ENCODE results near the gene APBB2. TPM values are rescaled to one million over a fixed set of nuclear protein-coding genes. Genes with fewer than 3 reads are reported as not detected.

APBB2 gene
- total and polyA plus RNA-seq, 2 donors (not counting 1 experiment from before 2014, with no cell fraction given): 4.4 to 15.8 TPM

- Mint-ChIP-seq H3K9me3 (ENCODE audit: insufficient read depth) (no peaks in the 10 kb centered on the region), H3K4me3 (peak overlapping the region; percentile 88), H3K27me3 (peaks cover 21% of the 10 kb centered on the region), H3K27ac (peak overlapping the region; percentile 54), H3K4me1 (peaks cover 38% of the 10 kb centered on the region)
- Histone ChIP-seq H3K36me3 (replicated peaks in 1 of 2; ENCODE audit: control extremely low read depth in 1 of 2, control insufficient read depth in 1 of 2, extremely low read depth in 1 of 2, insufficient read depth in 2 of 2, low read length in 1 of 2) (no peaks in the 10 kb centered on the region), H3K27me3 (replicated peaks in 1 of 4; ENCODE audit: control extremely low read depth in 1 of 4, control insufficient read depth in 3 of 4, insufficient read depth in 4 of 4, low read length in 3 of 4) (peaks cover 0 to 19% (median 0%) of the 10 kb centered on the region in 4 experiments), H3K4me1 (ENCODE audit: control insufficient read depth in 2 of 2, insufficient read depth in 2 of 2, low read length in 2 of 2) (peaks cover 19 to 32% of the 10 kb centered on the region in 2 donors), H4K20me1 (ENCODE audit: control insufficient read depth, insufficient read depth, low read length, poor library complexity, severe bottlenecking) (no peaks in the 10 kb centered on the region), H3K79me2 (ENCODE audit: control insufficient read depth, insufficient read depth, low read length) (no peaks in the 10 kb centered on the region), H3K27ac (ENCODE audit: low read length in 2 of 2) (peak overlapping the region; percentile 40 to 54), H3K4me2 (replicated peaks; ENCODE audit: low read depth, low read length, poor library complexity, severe bottlenecking) (peak overlapping the region; percentile 97), H3K4me3 (ENCODE audit: control extremely low read depth in 1 of 5, extremely low read depth in 1 of 5, insufficient read depth in 1 of 5, low read depth in 2 of 5, low read length in 4 of 5) (peak overlapping the region; percentile 50 to 76 (median 69)), H2AFZ (ENCODE audit: insufficient read depth, low read depth, low read length, poor library complexity, severe bottlenecking) (peak overlapping the region; percentile 88), H3K9ac (ENCODE audit: low read length) (peak overlapping the region; percentile 80), H3K9me3 (ENCODE audit: control extremely low read depth in 1 of 3, control insufficient read depth in 2 of 3, insufficient read depth in 1 of 3, low read length in 2 of 3) (no peaks in the 10 kb centered on the region)
- ChIA-PET CTCF (interaction anchor here (0.6 to 4.0 kb wide), 4 partner anchors 14 to 539 kb away, joined by 3 to 39 read pairs (median 10); no protein-coding TSS in a partner anchor), POLR2A (no interaction called here)
- ATAC-seq (ENCODE audit: low read depth) (no peak), DNase-seq (no peak)
- TF ChIP-seq EZH2 (IDR thresholded peaks at IDR 0.05; ENCODE audit: borderline replicate concordance, insufficient read depth, low read depth, low read length, poor library complexity, severe bottlenecking) (no peak), CTCF (IDR thresholded peaks at IDR 0.05) (no peak)
- intact Hi-C loops (cut with micrococcal nuclease): no loop called here
- WGBS (ENCODE audit: insufficient coverage): 11% methylated on average over 10 of the region's 16 CpGs
These were observed 358.0 kb downstream of the APBB2 start for GRCh38 chr4:40856277-40856839.

GRCh38 chr4:40850496-40850895 is 363.8 kb downstream of the APBB2 start:
- no peak overlapping the region for H2AFZ ChIP-seq (ENCODE audit: insufficient read depth, low read depth, low read length, poor library complexity, severe bottlenecking)
- Mint-ChIP-seq H3K4me1 (peaks cover 24% of the 10 kb centered on the region), H3K9me3 (ENCODE audit: insufficient read depth) (no peaks in the 10 kb centered on the region), H3K27me3 (peaks cover 18% of the 10 kb centered on the region), H3K27ac (no peak overlapping the region), H3K4me3 (no peak overlapping the region)
- intact Hi-C loops (cut with micrococcal nuclease): no loop called here
- H3K79me2 ChIP-seq (ENCODE audit: control insufficient read depth, insufficient read depth, low read length): peaks cover 7% of the 10 kb centered on the region
- ATAC-seq (ENCODE audit: low read depth) (no peak), DNase-seq (no peak)
- ChIA-PET CTCF (interaction anchor here (1.4 to 2.4 kb wide), 2 partner anchors 9 to 113 kb away, joined by 4 to 7 read pairs; no protein-coding TSS in a partner anchor), POLR2A (no interaction called here)
- WGBS (ENCODE audit: insufficient coverage): 95% methylated on average over 2 of the region's 4 CpGs
- H3K4me3 ChIP-seq (ENCODE audit: control extremely low read depth in 1 of 5, extremely low read depth in 1 of 5, insufficient read depth in 1 of 5, low read depth in 2 of 5, low read length in 4 of 5): no peak overlapping the region
- no peaks in the 10 kb centered on the region for H3K9me3 ChIP-seq (ENCODE audit: control extremely low read depth in 1 of 3, control insufficient read depth in 2 of 3, insufficient read depth in 1 of 3, low read length in 2 of 3)
- no peak for TF ChIP-seq CTCF (IDR thresholded peaks at IDR 0.05)
- no peak for TF ChIP-seq EZH2 (IDR thresholded peaks at IDR 0.05; ENCODE audit: borderline replicate concordance, insufficient read depth, low read depth, low read length, poor library complexity, severe bottlenecking)
- H3K27me3 ChIP-seq (replicated peaks in 1 of 4; ENCODE audit: control extremely low read depth in 1 of 4, control insufficient read depth in 3 of 4, insufficient read depth in 4 of 4, low read length in 3 of 4): peaks cover 0 to 5% (median 0%) of the 10 kb centered on the region in 4 experiments
- no peaks in the 10 kb centered on the region for H4K20me1 ChIP-seq (ENCODE audit: control insufficient read depth, insufficient read depth, low read length, poor library complexity, severe bottlenecking)
- H3K36me3 ChIP-seq (replicated peaks in 1 of 2; ENCODE audit: control extremely low read depth in 1 of 2, control insufficient read depth in 1 of 2, extremely low read depth in 1 of 2, insufficient read depth in 2 of 2, low read length in 1 of 2): no peaks in the 10 kb centered on the region
- no peak overlapping the region for H3K9ac ChIP-seq (ENCODE audit: low read length)
- H3K27ac ChIP-seq (ENCODE audit: low read length in 2 of 2): no peak overlapping the region
- H3K4me1 ChIP-seq (ENCODE audit: control insufficient read depth in 2 of 2, insufficient read depth in 2 of 2, low read length in 2 of 2): peaks cover 9 to 26% of the 10 kb centered on the region in 2 donors
- H3K4me2 ChIP-seq (replicated peaks; ENCODE audit: low read depth, low read length, poor library complexity, severe bottlenecking): no peak overlapping the region
